ENCODE results near the gene CAPN10.

CAPN10 gene

GRCh38 chr2:240575101-240575965 lies 11.2 kb upstream of the CAPN10 start:
- no peak for DNase-seq

- DNase-seq = no peak
Measured at GRCh38 chr2:240576036-240576435, 10.5 kb upstream of the CAPN10 start.

- DNase-seq = no peak
Measured at GRCh38 chr2:240576436-240577205, 9.9 kb upstream of the CAPN10 start.

GRCh38 chr2:240577281-240578109 lies 9.0 kb upstream of the CAPN10 start:
- DNase-seq = no peak

DNA sequence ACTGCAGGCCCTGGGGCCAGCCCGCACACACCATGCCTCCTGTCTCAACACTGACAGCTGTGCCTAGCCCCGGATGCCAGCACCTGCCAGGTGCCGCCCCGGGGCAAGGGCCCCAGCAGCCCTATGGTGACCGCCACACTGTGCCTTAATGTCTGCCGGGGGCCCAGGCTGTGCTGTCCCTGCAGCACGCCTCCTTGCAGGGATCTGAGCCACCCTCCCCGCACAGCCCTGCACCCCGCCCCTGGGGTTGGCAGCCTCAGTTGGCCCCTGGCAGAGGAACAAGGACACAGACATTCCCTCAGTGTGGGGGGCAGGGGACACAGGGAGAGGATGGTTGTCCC lies 8.5 kb upstream of the CAPN10 start:
- no peak for DNase-seq

DNA sequence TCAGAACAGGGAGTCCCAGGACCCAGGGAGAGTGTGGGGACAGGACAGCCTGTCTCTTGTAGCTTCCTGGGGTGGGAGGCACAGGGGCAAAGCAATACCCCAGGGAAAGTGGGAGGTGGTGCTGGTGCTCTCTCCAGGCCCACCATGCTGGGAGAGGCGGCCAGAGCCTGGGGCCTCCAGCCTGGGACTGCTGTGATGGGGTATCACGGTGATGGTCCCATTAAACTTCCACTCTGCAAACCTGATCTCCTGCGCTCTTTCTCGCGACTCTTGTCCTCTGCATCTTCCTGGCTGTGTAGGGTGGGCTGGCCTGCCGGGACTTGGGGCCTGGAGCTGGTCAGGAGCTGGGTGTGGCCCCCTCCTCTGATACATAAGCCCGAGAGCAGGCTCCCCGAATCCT lies 8.0 kb upstream of the CAPN10 start:
- no peak for DNase-seq

- no peak for DNase-seq
Measured at GRCh38 chr2:240579071-240579762, 7.3 kb upstream of the CAPN10 start.

DNA sequence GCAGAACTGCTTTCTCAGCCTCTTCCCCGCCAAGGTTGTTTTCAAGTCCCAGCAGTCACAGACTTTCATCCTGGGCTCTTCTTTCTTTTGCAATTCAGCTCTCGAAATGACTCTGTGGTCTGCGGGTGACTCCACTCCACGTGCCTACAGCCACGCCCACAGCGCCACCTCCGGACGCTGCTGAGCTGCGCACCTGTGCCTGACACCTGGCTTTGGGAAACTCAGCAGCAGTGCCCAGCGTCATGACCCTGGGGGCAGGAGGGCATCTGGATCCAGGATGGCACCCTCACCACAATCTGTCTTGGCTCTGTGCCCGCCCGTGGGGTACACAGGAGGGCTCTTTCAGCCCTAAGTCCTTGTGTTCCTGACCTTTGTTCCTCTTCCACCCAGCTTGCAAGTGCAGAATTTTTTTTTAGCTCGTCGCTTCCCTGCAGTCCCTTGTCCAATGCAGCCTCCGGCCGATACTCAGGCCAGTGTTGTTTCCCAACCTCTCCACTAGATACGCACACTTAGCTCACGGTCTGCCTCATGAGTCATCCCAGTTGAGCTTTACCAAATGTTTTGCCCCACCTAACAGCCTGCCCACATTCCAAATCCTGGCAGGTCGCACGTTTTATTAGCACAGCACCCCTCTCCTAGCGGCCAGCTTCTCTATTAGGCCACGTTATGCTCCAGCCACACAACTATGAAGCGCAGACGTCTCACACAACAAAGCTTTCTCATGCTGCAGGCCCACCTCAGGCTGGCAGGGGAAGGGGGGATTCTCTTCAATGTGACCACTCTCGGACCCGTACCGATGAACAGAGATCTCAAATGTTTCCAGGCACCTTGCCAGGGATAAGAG lies 6.5 kb upstream of the CAPN10 start:
- peak; percentile 86 for DNase-seq

- DNase-seq = no peak
Measured at GRCh38 chr2:240581811-240582210, 4.7 kb upstream of the CAPN10 start.

DNA sequence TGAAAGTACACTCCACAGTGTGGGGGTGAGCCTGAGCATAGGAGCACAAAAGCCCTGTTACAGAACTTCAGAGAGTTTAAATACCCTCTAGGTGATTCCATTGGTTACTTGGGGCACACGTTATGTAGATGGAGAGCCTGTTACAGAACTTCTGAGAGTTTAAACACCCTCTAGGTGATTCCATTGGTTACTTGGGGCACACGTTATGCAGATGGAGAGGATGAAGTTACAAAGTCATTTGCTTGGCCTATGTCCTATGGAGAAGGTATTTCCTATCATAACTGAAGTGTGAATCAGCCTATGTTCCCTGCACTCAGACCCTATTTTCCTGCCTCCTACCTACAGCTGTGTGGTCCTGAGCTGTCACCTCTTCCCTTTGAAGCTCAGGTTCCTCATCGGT lies 3.8 kb upstream of the CAPN10 start:
- no peak for DNase-seq

DNA sequence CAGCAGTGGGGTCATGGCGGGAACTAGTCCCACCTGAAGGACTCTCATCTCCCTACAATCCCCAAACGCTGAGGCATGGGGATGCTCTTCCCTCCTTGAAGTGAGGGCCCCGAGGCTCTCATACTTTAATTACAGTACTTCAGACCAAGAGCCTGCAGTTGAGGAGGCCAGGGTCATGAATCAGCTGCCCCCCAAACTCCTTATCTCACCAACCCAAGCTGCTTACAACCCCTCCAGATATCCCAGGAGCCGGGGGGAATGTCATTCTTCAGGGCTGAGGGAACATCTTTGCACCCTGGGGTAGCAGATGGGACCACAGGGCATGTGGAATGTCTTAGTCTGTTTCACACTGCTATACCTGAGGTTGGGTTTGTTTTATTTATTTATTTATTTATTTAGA lies 2.8 kb upstream of the CAPN10 start:
- DNase-seq = no peak

GRCh38 chr2:240584486-240585031 lies 2.0 kb upstream of the CAPN10 start:
- DNase-seq = no peak

DNA sequence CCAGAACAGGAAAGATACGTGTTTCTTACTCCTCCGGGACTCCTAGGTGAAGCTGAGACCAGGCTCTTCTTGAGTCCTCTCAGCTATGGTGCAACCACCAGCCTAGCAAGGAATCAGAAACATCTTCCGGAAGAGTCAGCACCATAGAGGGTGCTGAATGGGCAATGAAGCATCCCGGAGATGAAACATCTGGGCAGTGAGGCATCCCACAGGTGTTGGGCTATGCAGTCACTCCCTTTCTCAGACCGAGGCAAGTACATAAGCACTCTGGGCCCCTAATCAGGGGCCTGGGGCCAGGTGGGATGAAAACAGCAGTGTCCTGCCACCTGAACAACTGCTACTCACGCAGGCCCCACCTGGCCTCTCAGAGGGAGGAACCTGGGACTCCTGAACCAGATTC lies 1.4 kb upstream of the CAPN10 start:
- no peak for DNase-seq

- no peak for DNase-seq
Measured at GRCh38 chr2:240585681-240586197, 795 bp upstream of the CAPN10 start.

GRCh38 chr2:240586919-240587800 lies 626 bp downstream of the CAPN10 start:
- peak; percentile 74 for DNase-seq

GRCh38 chr2:240588006-240588655 lies 1.6 kb downstream of the CAPN10 start:
- no peak for DNase-seq

- no peak for DNase-seq
Measured at GRCh38 chr2:240588669-240589068, 2.1 kb downstream of the CAPN10 start.

- no peak for DNase-seq
Measured at GRCh38 chr2:240589375-240589774, 2.8 kb downstream of the CAPN10 start.

DNA sequence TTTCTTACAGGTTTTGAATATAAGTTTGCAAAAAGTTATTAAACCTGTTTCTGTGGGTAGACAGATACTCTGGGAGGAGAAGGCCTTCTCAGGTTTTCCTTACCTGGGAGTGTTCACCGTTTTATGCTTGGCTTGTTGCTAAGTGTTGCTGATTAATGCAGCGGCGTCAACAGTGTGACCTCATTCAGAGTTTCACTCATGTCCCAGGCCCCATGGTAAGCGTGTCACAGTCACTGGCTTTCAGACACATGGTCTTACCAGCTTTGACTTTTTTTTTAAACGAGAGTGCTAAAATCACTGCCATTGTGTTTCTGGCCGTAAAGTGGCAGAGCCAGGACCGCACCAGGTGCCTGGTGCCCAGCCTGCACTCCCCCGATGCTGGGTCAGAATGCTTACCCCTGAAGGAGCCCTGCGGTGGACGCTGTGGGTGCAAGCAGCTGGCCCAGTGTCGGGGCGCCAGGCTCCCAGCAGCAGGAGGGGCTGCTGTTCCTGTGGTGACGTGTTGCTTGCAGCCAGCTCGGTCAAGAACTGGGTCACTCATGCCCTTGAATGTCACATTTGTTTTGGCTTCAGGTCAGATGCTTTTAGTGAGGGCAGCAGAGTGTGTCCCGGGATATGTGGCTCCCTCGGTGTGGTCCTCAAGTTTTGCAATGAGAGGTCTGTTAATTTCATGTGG lies 3.5 kb downstream of the CAPN10 start:
- no peak for DNase-seq

All from activated CD4-positive, alpha-beta T cell treated with anti-CD3 and anti-CD28 coated beads for 48 hours (primary cell).